HG02759 (cell line): ENCODE results near the gene SUGCT.

Source experiments
- ATAC-seq: cut with Tn5 transposase; IDR thresholded peaks from one replicate; pipeline ENCODE4 v1.9.1; 2021; ENCODE audit warnings: mild to moderate bottlenecking, moderate library complexity; ENCODE audit not compliant: unreplicated experiment

The SUGCT gene

GRCh38 chr7:40507166-40507565, 372.4 kb downstream of the SUGCT start:
- no peak for ATAC-seq

- ATAC-seq = no peak
Observed at GRCh38 chr7:40509287-40509996, 374.6 kb downstream of the SUGCT start.

- no peak for ATAC-seq
Observed at GRCh38 chr7:40516376-40516775, 381.6 kb downstream of the SUGCT start.

GRCh38 chr7:40519009-40519408, 384.2 kb downstream of the SUGCT start:
- ATAC-seq = no peak

- ATAC-seq = no peak
Observed at GRCh38 chr7:40520986-40521738, 386.4 kb downstream of the SUGCT start.

GRCh38 chr7:40525764-40526163, 391.0 kb downstream of the SUGCT start:
- ATAC-seq = no peak

- no peak for ATAC-seq
Observed at GRCh38 chr7:40526951-40527715, 392.3 kb downstream of the SUGCT start.

- ATAC-seq = no peak
Observed at GRCh38 chr7:40527723-40528122, 392.9 kb downstream of the SUGCT start.

GRCh38 chr7:40530292-40530691, 395.5 kb downstream of the SUGCT start:
- ATAC-seq = no peak

- ATAC-seq = no peak
Observed at GRCh38 chr7:40531956-40532355, 397.2 kb downstream of the SUGCT start.

- ATAC-seq = no peak
Observed at GRCh38 chr7:40535678-40536077, 400.9 kb downstream of the SUGCT start.

GRCh38 chr7:40536421-40536820, 401.6 kb downstream of the SUGCT start:
- no peak for ATAC-seq

GRCh38 chr7:40538281-40538680, 403.5 kb downstream of the SUGCT start:
- no peak for ATAC-seq

- ATAC-seq = no peak
Observed at GRCh38 chr7:40541336-40541735, 406.5 kb downstream of the SUGCT start.

- no peak for ATAC-seq
Observed at GRCh38 chr7:40542982-40543741, 408.4 kb downstream of the SUGCT start.

GRCh38 chr7:40544221-40544723, 409.5 kb downstream of the SUGCT start:
- no peak for ATAC-seq

- no peak for ATAC-seq
Observed at GRCh38 chr7:40544871-40545303, 410.1 kb downstream of the SUGCT start.

- ATAC-seq = no peak
Observed at GRCh38 chr7:40545739-40546138, 410.9 kb downstream of the SUGCT start.

GRCh38 chr7:40546616-40547501, 412.1 kb downstream of the SUGCT start:
- no peak for ATAC-seq
